Esophagus muscularis mucosa (tissue), 4 donors: ENCODE data around the gene SIGLEC8.

ENCODE experiments used
- CTCF ChIP-seq, 3 experiments: fragments of 200-600 bp in 2 of 3; fragments of 450-650 bp in 1 of 3; sonication (generic) in 2 of 3; IDR thresholded peaks; one replicate each; pipeline ENCODE4 v1.5.1; 2017 to 2019; ENCODE audit warnings: antibody characterized with exemption in 3 of 3, mild to moderate bottlenecking in 2 of 3, moderate library complexity in 1 of 3
- EP300 ChIP-seq: sonication (generic); formaldehyde crosslinking; IDR thresholded peaks from one replicate; pipeline ENCODE4 v1.6.1; 2017; ENCODE audit warnings: antibody characterized with exemption
- POLR2A ChIP-seq: fragments of 450-650 bp; IDR thresholded peaks from one replicate; pipeline ENCODE4 v1.6.1; 2017; ENCODE audit warnings: antibody characterized with exemption, moderate library complexity, mild to moderate bottlenecking, low read depth
- POLR2AphosphoS5 ChIP-seq, 2 donors: sonication (generic); formaldehyde crosslinking; IDR thresholded peaks; one replicate each; pipeline ENCODE4 v1.6.1; 2017; ENCODE audit warnings: antibody characterized with exemption in 2 of 2

- TF ChIP-seq POLR2A: no peak
- TF ChIP-seq CTCF (IDR thresholded peaks at IDR 0.05): no peak
- TF ChIP-seq EP300: no peak
- TF ChIP-seq POLR2AphosphoS5 (IDR thresholded peaks at IDR 0.05): no peak
Measured at GRCh38 chr19:51503896-51504295, 45.6 kb upstream of the SIGLEC8 start.
